ENCODE measurements around the gene AKT1S1.

- TF ChIP-seq YY1 (IDR thresholded peaks at IDR 0.05; ENCODE audit: insufficient read depth, insufficient read length) (no peak), ZNF274 (IDR thresholded peaks at IDR 0.05; ENCODE audit: low read depth, low read length) (no peak)
Observed at GRCh38 chr19:49875177-49875576, 2.0 kb downstream of the AKT1S1 start.
